HG03280 (cell line): ENCODE results near the gene TSPO2.
"Not testable (repeated sequence)": the region's sequence is repeated elsewhere in the genome, so short reads cannot be mapped to it uniquely, and the experiment has no call there.

Experiments used
- ATAC-seq: cut with Tn5 transposase; IDR thresholded peaks from one replicate; pipeline ENCODE4 v1.9.1; 2021; ENCODE audit warnings: mild to moderate bottlenecking, moderate library complexity; ENCODE audit not compliant: unreplicated experiment

The TSPO2 gene

GRCh38 chr6:41042226-41043055 lies at the start of gene TSPO2:
Gene TSPO2, plus strand, starts transcription at chr6:41042467. Its CDS starts 519 bp downstream, at chr6:41042986.
- ATAC-seq: no peak

- ATAC-seq: no peak
Observed at GRCh38 chr6:40992746-40993145, 49.5 kb upstream of the TSPO2 start.

GRCh38 chr6:40996591-40997233 lies 45.6 kb upstream of the TSPO2 start:
- ATAC-seq: no peak

- no peak for ATAC-seq
Observed at GRCh38 chr6:40997234-40997957, 44.9 kb upstream of the TSPO2 start.

GRCh38 chr6:40998661-40999060 lies 43.6 kb upstream of the TSPO2 start:
- ATAC-seq: no peak

GRCh38 chr6:40999569-40999968 lies 42.7 kb upstream of the TSPO2 start:
- ATAC-seq: no peak

GRCh38 chr6:41000248-41000647 lies 42.0 kb upstream of the TSPO2 start:
- ATAC-seq: no peak

- ATAC-seq: no peak
Observed at GRCh38 chr6:41002168-41002567, 40.1 kb upstream of the TSPO2 start.

- ATAC-seq: not testable (repeated sequence)
Observed at GRCh38 chr6:41006217-41006616, 36.0 kb upstream of the TSPO2 start.

GRCh38 chr6:41006980-41007379 lies 35.3 kb upstream of the TSPO2 start:
- ATAC-seq: not testable (repeated sequence)

- ATAC-seq: no peak
Observed at GRCh38 chr6:41008011-41008410, 34.3 kb upstream of the TSPO2 start.

- ATAC-seq: no peak
Observed at GRCh38 chr6:41009669-41010068, 32.6 kb upstream of the TSPO2 start.

- ATAC-seq: no peak
Observed at GRCh38 chr6:41011673-41012072, 30.6 kb upstream of the TSPO2 start.

GRCh38 chr6:41013466-41014153 lies 28.7 kb upstream of the TSPO2 start:
- no peak for ATAC-seq

- no peak for ATAC-seq
Observed at GRCh38 chr6:41014780-41015179, 27.5 kb upstream of the TSPO2 start.

GRCh38 chr6:41015860-41016259 lies 26.4 kb upstream of the TSPO2 start:
- not testable (repeated sequence) for ATAC-seq

- ATAC-seq: no peak
Observed at GRCh38 chr6:41017663-41018062, 24.6 kb upstream of the TSPO2 start.

GRCh38 chr6:41021832-41022231 lies 20.4 kb upstream of the TSPO2 start:
- no peak for ATAC-seq

- ATAC-seq: no peak
Observed at GRCh38 chr6:41022294-41022693, 20.0 kb upstream of the TSPO2 start.

GRCh38 chr6:41023114-41023513 lies 19.2 kb upstream of the TSPO2 start:
- ATAC-seq: no peak

GRCh38 chr6:41025966-41026530 lies 16.2 kb upstream of the TSPO2 start:
- no peak for ATAC-seq
